HEK293T (cell line): ENCODE measurements around the gene CCDC170.

Experiments used
- ELF4 ChIP-seq: fragments of 450-650 bp; IDR thresholded peaks from 2 replicates; pipeline ENCODE4 v1.6.1; 2017; ENCODE audit warnings: antibody characterized with exemption
- FOXA1 ChIP-seq: fragments of 450-650 bp; IDR thresholded peaks from 2 replicates; pipeline ENCODE4 v1.6.1; 2016; ENCODE audit warnings: mild to moderate bottlenecking
- SUZ12 ChIP-seq: fragments of 450-650 bp; IDR thresholded peaks from 2 replicates; pipeline ENCODE4 v1.6.1; 2016; ENCODE audit warnings: mild to moderate bottlenecking
- TARDBP ChIP-seq: fragments of 450-650 bp; IDR thresholded peaks from 2 replicates; pipeline ENCODE4 v1.6.1; 2016

DNA sequence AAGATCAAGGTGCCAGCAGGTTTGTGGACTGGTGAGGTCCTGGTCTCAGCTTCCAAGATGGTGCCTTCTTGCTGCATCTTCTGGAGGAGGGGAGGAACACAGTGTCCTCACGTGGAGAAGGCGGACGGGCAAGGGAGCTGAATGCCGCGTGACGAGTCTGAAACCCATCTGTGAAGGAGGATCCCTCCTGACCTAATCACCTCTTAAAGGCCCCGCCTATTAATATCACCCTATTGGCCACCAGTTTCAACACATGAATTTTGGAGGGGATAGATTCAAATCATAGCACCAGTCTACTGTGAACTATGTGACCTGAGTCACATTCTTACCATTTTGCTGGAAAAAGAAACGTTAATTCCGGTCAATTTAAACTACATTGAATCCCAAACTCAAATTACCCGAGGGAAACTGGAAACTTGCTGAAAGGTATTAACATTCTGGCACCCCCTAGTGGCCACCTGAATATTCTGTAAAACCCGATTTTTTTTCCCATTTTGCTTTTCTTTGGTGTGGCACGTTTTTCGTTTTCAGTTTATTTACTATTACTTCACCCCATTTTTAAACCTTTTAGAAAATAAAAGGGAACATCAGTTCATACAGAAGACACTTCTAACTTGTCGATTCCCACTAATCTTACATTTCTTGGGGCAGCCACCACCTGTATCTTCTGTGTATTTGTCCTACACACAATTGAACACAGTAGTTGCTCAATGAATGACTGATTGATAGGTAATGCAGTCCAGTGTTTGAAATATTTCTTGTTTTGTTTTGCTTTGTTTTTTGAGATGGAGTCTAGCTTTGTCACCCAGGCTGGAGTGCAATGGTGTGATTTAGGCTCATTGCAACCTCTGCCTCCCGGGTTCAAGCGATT lies 17.9 kb upstream of the CCDC170 start:
- TF ChIP-seq TARDBP (no peak), ELF4 (no peak), FOXA1 (no peak), SUZ12 (no peak)
